Gastrocnemius medialis (tissue), 4 donors: ENCODE data around the gene WWOX.

Experiments used
- CTCF ChIP-seq, 5 experiments: fragments of 450-650 bp in 3 of 5; fragments of 200-600 bp in 2 of 5; sonication (generic) in 2 of 5; IDR thresholded peaks in 4 of 5; conservative IDR thresholded peaks in 1 of 5; 1 replicate in 4 of 5; 2 replicates in 1 of 5; pipeline ENCODE4 v1.5.1; 2016 to 2019; ENCODE audit warnings: antibody characterized with exemption in 5 of 5, mild to moderate bottlenecking in 3 of 5, moderate library complexity in 3 of 5
- POLR2A ChIP-seq, 2 donors: fragments of 450-650 bp; IDR thresholded peaks; one replicate each; pipeline ENCODE4 v1.6.1; 2017; ENCODE audit warnings: antibody characterized with exemption in 2 of 2, mild to moderate bottlenecking in 2 of 2, moderate library complexity in 2 of 2

- no peak for TF ChIP-seq CTCF (IDR thresholded peaks at IDR 0.05 in 4 of 5, conservative IDR thresholded peaks at IDR 0.05 in 1 of 5)
- no peak for TF ChIP-seq POLR2A (IDR thresholded peaks at IDR 0.05)
Measured at GRCh38 chr16:79202977-79203376, 1103.5 kb downstream of the WWOX start.
